ENCODE results near the gene MR1. TPM values are rescaled to one million over a fixed set of nuclear protein-coding genes. Genes with fewer than 3 reads are reported as not detected.
"Not testable (repeated sequence)": the region's sequence is repeated elsewhere in the genome, so short reads cannot be mapped to it uniquely, and the experiment has no call there.

Gene MR1
- total and polyA plus RNA-seq, 5 donors: 3.0 to 16.1 (median 11.9) TPM

GRCh38 chr1:181049378-181049777 lies 15.6 kb downstream of the MR1 start:
- Histone ChIP-seq H3K27me3 (ENCODE audit: control insufficient read depth, insufficient read depth) (no peaks in the 10 kb centered on the region), H3K4me3 (ENCODE audit: low read length) (no peak overlapping the region), H3K9me3 (ENCODE audit: control insufficient read depth, low read length) (no peaks in the 10 kb centered on the region), H3K27ac (ENCODE audit: low read length) (no peak overlapping the region), H3K4me1 (ENCODE audit: control insufficient read depth, insufficient read depth, low read length) (no peaks in the 10 kb centered on the region)
- ATAC-seq (no peak), DNase-seq (no peak)
- WGBS: 77% methylated on average over 4 of the region's 4 CpGs
- intact Hi-C loops (cut with DNase I): no loop called here

- no peaks in the 10 kb centered on the region for H3K9me3 ChIP-seq (ENCODE audit: control insufficient read depth, low read length)
- intact Hi-C loops (cut with DNase I): no loop called here
- no peak overlapping the region for H3K27ac ChIP-seq (ENCODE audit: low read length)
- no peak overlapping the region for H3K4me3 ChIP-seq (ENCODE audit: low read length)
- H3K27me3 ChIP-seq (ENCODE audit: control insufficient read depth, insufficient read depth): no peaks in the 10 kb centered on the region
- ATAC-seq (no peak), DNase-seq (no peak)
- no peaks in the 10 kb centered on the region for H3K4me1 ChIP-seq (ENCODE audit: control insufficient read depth, insufficient read depth, low read length)
Measured at GRCh38 chr1:181050922-181051321, 17.1 kb downstream of the MR1 start.

- Histone ChIP-seq H3K27me3 (ENCODE audit: control insufficient read depth, insufficient read depth) (no peaks in the 10 kb centered on the region), H3K4me3 (ENCODE audit: low read length) (no peak overlapping the region), H3K27ac (ENCODE audit: low read length) (no peak overlapping the region), H3K9me3 (ENCODE audit: control insufficient read depth, low read length) (peaks cover 2% of the 10 kb centered on the region), H3K4me1 (ENCODE audit: control insufficient read depth, insufficient read depth, low read length) (no peaks in the 10 kb centered on the region)
- ATAC-seq (no peak), DNase-seq (no peak)
- 84% methylated on average over 6 of the region's 6 CpGs for WGBS
- intact Hi-C loops (cut with DNase I): no loop called here
Measured at GRCh38 chr1:181056560-181056959, 22.8 kb downstream of the MR1 start.

GRCh38 chr1:181057079-181057478 lies 23.3 kb downstream of the MR1 start:
- ATAC-seq: peak; percentile 53 to 56
- no peak overlapping the region for H3K27ac ChIP-seq (ENCODE audit: low read length)

GRCh38 chr1:181059435-181059834 lies 25.7 kb downstream of the MR1 start:
- Histone ChIP-seq H3K27me3 (ENCODE audit: control insufficient read depth, insufficient read depth) (no peaks in the 10 kb centered on the region), H3K9me3 (ENCODE audit: control insufficient read depth, low read length) (peaks cover 2% of the 10 kb centered on the region), H3K27ac (ENCODE audit: low read length) (no peak overlapping the region), H3K4me1 (ENCODE audit: control insufficient read depth, insufficient read depth, low read length) (peaks cover 2% of the 10 kb centered on the region), H3K4me3 (ENCODE audit: low read length) (no peak overlapping the region)
- intact Hi-C loops (cut with DNase I): no loop called here
- no peak for DNase-seq
- ATAC-seq: no peak

More at GRCh38 chr1:181057079-181057478, 23.3 kb downstream of the MR1 start:
- H3K4me3 ChIP-seq (ENCODE audit: low read length): no peak overlapping the region
- intact Hi-C loops (cut with DNase I): no loop called here
- no peaks in the 10 kb centered on the region for H3K4me1 ChIP-seq (ENCODE audit: control insufficient read depth, insufficient read depth, low read length)
- 33% methylated on average over 3 of the region's 3 CpGs for WGBS
- H3K9me3 ChIP-seq (ENCODE audit: control insufficient read depth, low read length): peaks cover 2% of the 10 kb centered on the region
- no peak for DNase-seq
- H3K27me3 ChIP-seq (ENCODE audit: control insufficient read depth, insufficient read depth): no peaks in the 10 kb centered on the region

GRCh38 chr1:181060066-181060465 lies 26.3 kb downstream of the MR1 start:
- intact Hi-C loops (cut with DNase I): no loop called here
- 86% methylated on average over 1 of the region's 1 CpG for WGBS
- ATAC-seq (no peak), DNase-seq (no peak)
- Histone ChIP-seq H3K9me3 (ENCODE audit: control insufficient read depth, low read length) (peaks cover 2% of the 10 kb centered on the region), H3K27ac (ENCODE audit: low read length) (no peak overlapping the region), H3K4me3 (ENCODE audit: low read length) (no peak overlapping the region), H3K27me3 (ENCODE audit: control insufficient read depth, insufficient read depth) (no peaks in the 10 kb centered on the region), H3K4me1 (ENCODE audit: control insufficient read depth, insufficient read depth, low read length) (peaks cover 2% of the 10 kb centered on the region)

- ATAC-seq; DNase-seq; H3K4me3 ChIP-seq (ENCODE audit: low read length); intact Hi-C loops (cut with DNase I); H3K27me3 ChIP-seq (ENCODE audit: control insufficient read depth, insufficient read depth); H3K4me1 ChIP-seq (ENCODE audit: control insufficient read depth, insufficient read depth, low read length); H3K9me3 ChIP-seq (ENCODE audit: control insufficient read depth, low read length); H3K27ac ChIP-seq (ENCODE audit: low read length): not testable (repeated sequence)
- 95% methylated on average over 4 of the region's 4 CpGs for WGBS
Measured at GRCh38 chr1:181060947-181061346, 27.2 kb downstream of the MR1 start.

GRCh38 chr1:181061487-181061886 lies 27.7 kb downstream of the MR1 start:
- intact Hi-C loops (cut with DNase I): no loop called here
- no peak overlapping the region for H3K4me3 ChIP-seq (ENCODE audit: low read length)

GRCh38 chr1:181061891-181062835 lies 28.4 kb downstream of the MR1 start:
- Histone ChIP-seq H3K4me1 (ENCODE audit: control insufficient read depth, insufficient read depth, low read length) (peaks cover 2% of the 10 kb centered on the region), H3K9me3 (ENCODE audit: control insufficient read depth, low read length) (peaks cover 2% of the 10 kb centered on the region), H3K4me3 (ENCODE audit: low read length) (no peak overlapping the region), H3K27ac (ENCODE audit: low read length) (no peak overlapping the region), H3K27me3 (ENCODE audit: control insufficient read depth, insufficient read depth) (no peaks in the 10 kb centered on the region)
- ATAC-seq (peak; percentile 61 to 65), DNase-seq (peak; percentile 37 to 76 (median 67))
- WGBS: 70% methylated on average over 15 of the region's 15 CpGs
- intact Hi-C loops (cut with DNase I): no loop called here

More at GRCh38 chr1:181061487-181061886, 27.7 kb downstream of the MR1 start:
- Histone ChIP-seq H3K27ac (ENCODE audit: low read length) (no peak overlapping the region), H3K4me1 (ENCODE audit: control insufficient read depth, insufficient read depth, low read length) (peaks cover 2% of the 10 kb centered on the region), H3K27me3 (ENCODE audit: control insufficient read depth, insufficient read depth) (no peaks in the 10 kb centered on the region), H3K9me3 (ENCODE audit: control insufficient read depth, low read length) (peaks cover 2% of the 10 kb centered on the region)
- ATAC-seq (peak in 1 of 2 donors; percentile 5), DNase-seq (no peak)
- WGBS: 31% methylated on average over 2 of the region's 2 CpGs

- Histone ChIP-seq H3K4me1 (ENCODE audit: control insufficient read depth, insufficient read depth, low read length) (peaks cover 2% of the 10 kb centered on the region), H3K9me3 (ENCODE audit: control insufficient read depth, low read length) (peaks cover 2% of the 10 kb centered on the region), H3K27ac (ENCODE audit: low read length) (no peak overlapping the region), H3K27me3 (ENCODE audit: control insufficient read depth, insufficient read depth) (no peaks in the 10 kb centered on the region), H3K4me3 (ENCODE audit: low read length) (no peak overlapping the region)
- peak; percentile 42 to 60 for ATAC-seq
- DNase-seq: no peak
- intact Hi-C loops (cut with DNase I): no loop called here
- 57% methylated on average over 6 of the region's 6 CpGs for WGBS
Measured at GRCh38 chr1:181062836-181063428, 29.1 kb downstream of the MR1 start.

GRCh38 chr1:181064011-181064623 lies 30.3 kb downstream of the MR1 start:
- WGBS: 37% methylated on average over 6 of the region's 6 CpGs
- Histone ChIP-seq H3K4me3 (ENCODE audit: low read length) (no peak overlapping the region), H3K4me1 (ENCODE audit: control insufficient read depth, insufficient read depth, low read length) (peaks cover 2% of the 10 kb centered on the region), H3K27ac (ENCODE audit: low read length) (peak overlapping the region; percentile 79), H3K9me3 (ENCODE audit: control insufficient read depth, low read length) (peaks cover 2% of the 10 kb centered on the region), H3K27me3 (ENCODE audit: control insufficient read depth, insufficient read depth) (no peaks in the 10 kb centered on the region)
- intact Hi-C loops (cut with DNase I): no loop called here
- ATAC-seq (peak; percentile 42 to 59), DNase-seq (peak in 1 of 3 donors; percentile 63)

Data from right cardiac atrium (tissue), 5 donors.